Stimulated activated CD8-positive, alpha-beta memory T cell treated with anti-CD3 and anti-CD28 coated beads, Interleukin-4, amount 100 ng/mL, for 48 hours (primary cell): ENCODE results near the gene IQCF6.
"Not testable (repeated sequence)": the region's sequence is repeated elsewhere in the genome, so short reads cannot be mapped to it uniquely, and the experiment has no call there.

Experiments
- DNase-seq: peaks from one replicate; pipeline ENCODE4 v3.0.0-alpha.2; 2020

Gene IQCF6

GRCh38 chr3:51779137-51779536 is at the start of gene IQCF6:
IQCF6 (minus strand) TSS chr3:51779237; CDS start chr3:51779224, 13 bp downstream.
- no peak for DNase-seq

GRCh38 chr3:51828297-51828696 is 49.3 kb upstream of the IQCF6 start:
- no peak for DNase-seq

- peak; percentile 47 for DNase-seq
These were observed 40.8 kb upstream of the IQCF6 start for GRCh38 chr3:51819709-51820406.

- no peak for DNase-seq
These were observed 40.1 kb upstream of the IQCF6 start for GRCh38 chr3:51819151-51819550.

GRCh38 chr3:51817375-51817774 is 38.3 kb upstream of the IQCF6 start:
- no peak for DNase-seq

DNA sequence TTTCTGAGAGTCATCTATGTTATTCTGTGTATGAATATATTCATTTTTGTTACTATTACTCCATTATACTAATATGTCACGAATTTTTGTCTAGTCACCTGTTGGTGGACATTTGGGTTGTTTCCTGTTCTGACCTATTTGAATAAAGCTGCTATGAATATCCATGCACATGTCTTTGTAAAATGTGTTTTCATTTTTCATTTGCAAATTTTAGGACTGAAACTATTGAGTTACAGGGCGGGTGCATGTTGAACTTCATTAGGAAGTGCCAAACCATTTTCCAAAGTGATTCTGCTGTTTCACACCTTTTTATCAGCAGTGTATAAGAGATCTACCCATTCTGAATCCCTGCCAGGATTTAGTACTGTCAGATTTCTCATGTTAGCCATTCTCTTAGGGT is 37.7 kb upstream of the IQCF6 start:
- no peak for DNase-seq

DNA sequence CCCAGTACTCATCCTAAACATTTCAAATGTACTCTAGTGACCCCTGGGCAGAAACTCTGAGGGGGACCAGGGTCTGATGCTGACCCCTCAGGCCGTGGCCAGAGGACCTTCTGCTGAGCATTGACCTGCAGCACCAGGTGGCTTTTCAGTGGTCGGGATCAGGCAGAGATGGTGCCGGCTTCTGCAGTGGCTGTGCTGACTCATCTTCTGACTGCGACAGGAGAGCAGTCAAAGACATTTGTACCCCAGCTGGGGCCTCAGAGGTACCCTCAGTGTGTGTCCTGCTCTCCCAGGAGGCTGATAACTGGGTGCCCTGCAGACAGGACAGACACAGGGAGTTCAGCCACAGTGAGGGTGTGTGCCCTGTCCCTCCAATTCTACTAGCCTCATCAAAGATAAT is 36.6 kb upstream of the IQCF6 start:
- no peak for DNase-seq

GRCh38 chr3:51814034-51814433 is 35.0 kb upstream of the IQCF6 start:
- DNase-seq: no peak

DNA sequence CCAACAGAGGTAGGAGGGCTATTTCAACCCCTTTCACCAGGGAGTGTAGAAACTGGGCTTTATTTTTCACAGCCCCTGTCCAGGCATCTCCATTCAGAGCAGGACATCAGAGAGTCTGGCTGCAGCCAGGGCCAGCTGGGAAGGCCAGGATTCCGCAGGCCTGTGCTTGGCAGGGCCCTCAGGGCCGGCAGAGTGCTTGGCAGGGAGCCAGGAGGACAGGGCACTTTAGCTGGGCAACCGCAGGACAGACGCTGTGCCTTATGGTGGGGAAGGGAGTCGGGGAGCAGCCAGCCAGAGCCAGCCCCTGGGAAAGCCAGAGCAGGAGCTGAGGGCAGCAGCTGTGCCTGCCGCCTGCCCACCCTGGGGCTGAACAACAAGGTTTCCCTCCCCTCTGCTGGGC is 34.5 kb upstream of the IQCF6 start:
- no peak for DNase-seq

DNA sequence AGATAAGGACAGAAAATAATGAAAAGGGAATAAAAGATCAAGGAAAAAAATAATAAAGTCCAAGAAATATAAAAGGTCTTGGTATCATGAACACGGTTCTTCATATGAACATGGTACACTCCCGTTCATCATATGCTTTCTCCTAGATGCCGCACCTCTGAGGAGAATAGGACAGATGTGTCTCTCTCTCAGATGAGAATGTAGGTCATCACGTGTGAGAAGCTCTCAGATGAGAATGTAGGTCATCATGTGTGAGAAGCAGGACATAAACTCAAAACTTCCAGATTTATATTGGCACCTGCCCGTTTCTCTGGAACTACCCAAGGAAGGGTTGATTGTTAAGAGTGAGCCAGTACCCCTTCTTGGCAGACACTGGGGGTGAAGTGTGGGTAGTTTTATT is 29.9 kb upstream of the IQCF6 start:
- DNase-seq: no peak

DNA sequence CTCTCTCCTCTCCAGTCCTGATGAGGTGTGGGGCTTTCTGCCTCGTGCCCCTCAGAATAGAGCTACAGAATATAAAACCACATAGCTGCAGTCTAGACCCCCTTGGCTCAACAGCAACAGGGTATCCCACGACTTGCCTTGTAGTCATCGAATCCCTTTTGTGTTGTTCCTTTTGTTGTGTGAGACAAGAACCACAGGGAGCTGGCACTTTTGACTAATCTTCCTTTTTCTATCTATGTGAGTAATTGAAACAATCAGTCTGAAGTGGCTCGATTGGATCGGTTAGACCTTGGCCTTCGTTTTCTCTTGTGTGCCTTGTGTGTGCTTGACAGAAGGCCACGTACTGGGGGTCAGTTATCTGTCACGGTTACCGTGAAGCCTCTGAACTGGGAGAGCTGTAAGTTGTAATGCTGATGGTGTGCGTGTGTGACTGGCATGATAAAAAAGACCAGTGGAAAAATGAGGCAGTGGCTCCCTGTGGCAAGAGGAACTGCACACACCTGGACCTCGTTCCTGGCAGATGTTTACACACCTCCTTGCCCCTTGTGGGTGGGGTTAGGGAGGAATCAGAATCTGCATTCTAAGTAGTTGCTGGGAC is 23.2 kb upstream of the IQCF6 start:
- DNase-seq: no peak

GRCh38 chr3:51800750-51801125 is 21.7 kb upstream of the IQCF6 start:
- DNase-seq: no peak

- no peak for DNase-seq
These were observed 21.1 kb upstream of the IQCF6 start for GRCh38 chr3:51799879-51800749.

DNA sequence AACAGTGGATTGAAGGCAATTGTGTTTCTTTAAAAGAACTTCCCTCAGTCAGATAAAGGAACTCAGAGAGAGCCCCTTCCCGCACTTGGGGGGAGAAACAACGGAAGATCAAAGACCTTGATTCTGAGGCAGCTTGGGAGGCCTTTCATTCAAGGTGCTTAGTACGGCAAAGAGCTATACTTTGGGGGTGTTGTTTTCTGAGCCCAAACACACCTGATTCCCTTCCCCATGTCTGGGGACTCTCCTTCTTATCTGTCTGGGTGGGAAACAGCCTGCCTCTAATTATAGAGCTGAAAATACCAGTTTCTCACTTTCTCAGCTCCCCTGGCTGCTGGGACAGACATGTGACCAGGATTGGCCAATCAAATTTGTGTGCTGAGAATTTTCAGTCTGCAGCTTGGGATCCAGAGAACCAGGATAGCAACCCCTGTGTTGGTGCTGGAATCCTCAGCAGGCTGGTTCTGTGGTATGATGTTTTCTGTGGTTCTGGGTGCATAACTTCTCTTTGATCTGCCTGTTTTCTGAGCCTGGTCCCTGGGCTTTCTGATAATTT is 19.4 kb upstream of the IQCF6 start:
- DNase-seq: no peak

DNA sequence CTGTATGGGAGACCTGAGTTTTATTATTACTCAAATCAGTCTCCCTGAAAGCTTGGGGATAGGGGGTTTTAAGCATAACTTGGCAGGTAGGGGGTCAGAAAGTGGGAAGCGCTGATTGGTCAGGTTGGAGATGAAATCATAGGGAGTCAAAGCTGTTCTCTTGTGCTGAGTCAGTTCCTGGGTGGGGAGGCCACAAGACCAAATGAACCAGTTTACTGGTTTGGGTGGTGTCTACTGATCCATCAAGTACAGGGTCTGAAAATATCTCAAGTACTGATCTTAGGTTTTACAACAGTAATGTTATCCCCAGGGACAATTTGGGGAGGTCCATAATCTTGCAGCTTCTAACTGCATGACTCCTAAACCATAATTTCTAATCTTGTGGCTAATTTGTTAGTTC is 17.8 kb upstream of the IQCF6 start:
- DNase-seq: peak; percentile 41

DNA sequence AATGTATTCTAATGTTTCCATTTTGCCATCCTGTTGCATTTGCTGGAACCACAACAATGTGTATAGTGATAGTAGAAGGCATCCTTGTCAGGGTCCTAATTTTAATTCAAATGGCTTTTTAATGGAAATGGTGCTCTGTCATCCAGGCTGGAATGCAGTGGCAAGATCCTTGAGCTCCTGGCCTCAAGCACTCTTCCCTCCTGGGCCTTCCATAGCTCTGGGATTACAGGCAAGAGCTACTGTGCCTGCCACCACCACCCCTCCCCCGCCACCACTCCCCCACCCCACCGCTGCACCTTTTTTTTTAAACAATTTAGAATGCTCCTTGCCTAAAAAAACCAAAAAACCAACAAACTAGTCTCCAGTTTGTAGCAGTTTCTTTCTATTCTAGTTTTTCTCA is 15.2 kb upstream of the IQCF6 start:
- DNase-seq: no peak

- DNase-seq: no peak
These were observed 13.2 kb upstream of the IQCF6 start for GRCh38 chr3:51792206-51792605.

DNA sequence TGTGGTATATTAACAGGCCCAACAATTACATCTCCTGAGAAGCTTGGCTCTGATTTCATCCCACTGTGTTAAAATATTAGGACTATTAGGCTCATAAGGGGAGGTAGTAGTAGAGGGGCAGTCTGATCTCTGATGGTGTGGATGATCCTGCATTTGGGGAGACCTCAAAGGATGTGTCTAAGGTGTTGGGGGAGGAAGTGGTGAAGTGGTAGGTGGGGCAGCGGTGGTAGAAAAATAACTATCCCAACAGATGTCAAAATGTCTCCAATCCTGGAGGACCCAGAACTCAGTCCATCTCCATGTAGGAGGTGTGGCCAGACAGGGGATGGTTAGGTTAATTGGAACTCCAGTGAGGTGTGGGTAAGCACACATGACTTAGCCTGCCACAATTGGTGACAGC is 10.4 kb upstream of the IQCF6 start:
- no peak for DNase-seq

GRCh38 chr3:51787576-51787975 is 8.5 kb upstream of the IQCF6 start:
- not testable (repeated sequence) for DNase-seq

DNA sequence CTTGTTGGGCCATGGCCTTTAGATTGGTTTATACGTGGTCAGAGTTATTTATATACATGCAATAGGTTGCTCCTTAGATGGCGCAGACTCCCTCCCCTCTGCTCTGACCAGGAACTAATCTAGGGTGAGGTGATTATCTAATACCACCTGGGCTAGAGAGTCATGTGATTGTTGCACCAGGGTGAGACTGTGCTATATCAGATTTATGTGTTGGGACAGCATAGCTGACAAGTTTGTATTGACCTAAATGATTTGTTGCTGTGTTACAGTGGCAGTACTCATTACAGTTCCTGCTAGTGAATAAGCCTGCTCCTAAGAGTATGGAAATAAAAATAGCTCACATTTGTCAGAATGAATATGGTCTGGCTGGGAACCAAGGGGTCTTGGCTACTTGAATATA is 7.2 kb upstream of the IQCF6 start:
- DNase-seq: no peak

GRCh38 chr3:51778554-51778953 is 483 bp downstream of the IQCF6 start:
- no peak for DNase-seq

- no peak for DNase-seq
These were observed 1.1 kb downstream of the IQCF6 start for GRCh38 chr3:51777985-51778384.

GRCh38 chr3:51773529-51774056 is 5.4 kb downstream of the IQCF6 start:
- DNase-seq: no peak
